Stomach (tissue), 4 donors: ENCODE data around the gene RNF130.

Source experiments
- EP300 ChIP-seq: sonication (generic); formaldehyde crosslinking; IDR thresholded peaks from one replicate; pipeline ENCODE4 v1.6.1; 2017; ENCODE audit warnings: antibody characterized with exemption
- POLR2A ChIP-seq, 4 donors: fragments of 450-650 bp; IDR thresholded peaks; one replicate each; pipeline ENCODE4 v1.6.1; 2016; ENCODE audit warnings: antibody characterized with exemption in 4 of 4, control low read depth in 2 of 4, mild to moderate bottlenecking in 1 of 4, moderate library complexity in 1 of 4
- POLR2AphosphoS5 ChIP-seq, 3 donors: sonication (generic); formaldehyde crosslinking; IDR thresholded peaks; one replicate each; pipeline ENCODE4 v1.6.1; 2016; ENCODE audit warnings: antibody characterized with exemption in 3 of 3
- TF ChIP-seq, protein P1 (sequence below), 7 experiments: fragments of 450-650 bp in 4 of 7; fragments of 200-600 bp in 3 of 7; sonication (generic) in 3 of 7; IDR thresholded peaks; one replicate each; pipeline ENCODE4 v1.5.1; 2016 to 2019; ENCODE audit warnings: antibody characterized with exemption in 7 of 7, control low read depth in 2 of 7, mild to moderate bottlenecking in 1 of 7

DNA sequence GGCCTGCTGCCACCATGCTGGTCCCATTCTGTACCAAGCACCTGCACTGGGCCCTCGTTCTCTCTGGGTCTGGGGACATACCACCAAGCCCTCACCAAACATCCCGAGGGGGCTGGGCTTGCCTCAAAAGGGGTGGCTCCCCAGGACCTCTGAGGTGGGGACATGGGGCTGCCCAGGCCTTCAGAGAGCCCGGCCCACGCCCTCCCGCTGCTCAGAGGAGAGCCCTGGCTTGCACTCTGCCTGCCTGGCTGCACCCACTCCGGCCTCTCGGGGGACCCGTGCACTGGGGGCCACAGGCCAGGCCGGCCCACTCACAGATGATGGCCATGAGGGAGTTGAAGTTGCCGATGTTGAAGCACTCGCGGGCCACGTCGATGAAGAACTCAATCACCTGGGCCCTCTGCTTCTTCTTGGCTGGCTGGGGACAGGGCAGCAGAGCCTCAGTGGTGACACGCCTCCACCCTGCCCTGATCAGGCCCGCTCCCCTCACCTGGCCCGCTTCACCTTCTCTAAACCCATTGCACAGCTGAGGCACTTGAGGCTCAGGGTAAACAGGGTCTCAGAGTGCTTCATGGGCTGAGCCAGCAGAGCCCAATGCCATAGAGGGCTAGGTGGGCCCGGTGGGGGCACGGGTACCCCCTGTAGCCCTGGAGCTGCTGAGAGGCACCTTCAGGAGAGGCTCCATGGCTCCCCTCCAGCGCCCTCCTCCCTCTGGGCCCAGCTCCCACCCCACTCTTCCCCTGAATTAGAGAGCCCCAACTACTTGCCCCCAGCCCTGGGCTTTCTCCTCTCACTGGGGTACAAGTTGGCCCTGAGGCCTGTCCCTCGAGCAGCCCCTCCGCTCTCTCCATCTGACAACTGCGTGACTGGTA is 47.7 kb upstream of the RNF130 start:
- TF ChIP-seq POLR2A (IDR thresholded peaks at IDR 0.05) (no peak), POLR2AphosphoS5 (IDR thresholded peaks at IDR 0.05) (no peak), EP300 (no peak)
- TF ChIP-seq, protein P1, sequence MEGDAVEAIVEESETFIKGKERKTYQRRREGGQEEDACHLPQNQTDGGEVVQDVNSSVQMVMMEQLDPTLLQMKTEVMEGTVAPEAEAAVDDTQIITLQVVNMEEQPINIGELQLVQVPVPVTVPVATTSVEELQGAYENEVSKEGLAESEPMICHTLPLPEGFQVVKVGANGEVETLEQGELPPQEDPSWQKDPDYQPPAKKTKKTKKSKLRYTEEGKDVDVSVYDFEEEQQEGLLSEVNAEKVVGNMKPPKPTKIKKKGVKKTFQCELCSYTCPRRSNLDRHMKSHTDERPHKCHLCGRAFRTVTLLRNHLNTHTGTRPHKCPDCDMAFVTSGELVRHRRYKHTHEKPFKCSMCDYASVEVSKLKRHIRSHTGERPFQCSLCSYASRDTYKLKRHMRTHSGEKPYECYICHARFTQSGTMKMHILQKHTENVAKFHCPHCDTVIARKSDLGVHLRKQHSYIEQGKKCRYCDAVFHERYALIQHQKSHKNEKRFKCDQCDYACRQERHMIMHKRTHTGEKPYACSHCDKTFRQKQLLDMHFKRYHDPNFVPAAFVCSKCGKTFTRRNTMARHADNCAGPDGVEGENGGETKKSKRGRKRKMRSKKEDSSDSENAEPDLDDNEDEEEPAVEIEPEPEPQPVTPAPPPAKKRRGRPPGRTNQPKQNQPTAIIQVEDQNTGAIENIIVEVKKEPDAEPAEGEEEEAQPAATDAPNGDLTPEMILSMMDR (IDR thresholded peaks at IDR 0.05) = no peak
